Hematopoietic multipotent progenitor cell treated with erythropoietin and hydrocortisone succinate and interleukin-3 and kit ligand, for 6 days (in vitro differentiated cells): Measurements from ENCODE around the gene PCDHGC5.
A peak's percentile ranks its signal among the peaks of the same experiment; 100 is the strongest.

ENCODE experiments used
- DNase-seq: peaks from one replicate; pipeline ENCODE4 v3.0.0-alpha.2; 2015

PCDHGC5 gene

DNA sequence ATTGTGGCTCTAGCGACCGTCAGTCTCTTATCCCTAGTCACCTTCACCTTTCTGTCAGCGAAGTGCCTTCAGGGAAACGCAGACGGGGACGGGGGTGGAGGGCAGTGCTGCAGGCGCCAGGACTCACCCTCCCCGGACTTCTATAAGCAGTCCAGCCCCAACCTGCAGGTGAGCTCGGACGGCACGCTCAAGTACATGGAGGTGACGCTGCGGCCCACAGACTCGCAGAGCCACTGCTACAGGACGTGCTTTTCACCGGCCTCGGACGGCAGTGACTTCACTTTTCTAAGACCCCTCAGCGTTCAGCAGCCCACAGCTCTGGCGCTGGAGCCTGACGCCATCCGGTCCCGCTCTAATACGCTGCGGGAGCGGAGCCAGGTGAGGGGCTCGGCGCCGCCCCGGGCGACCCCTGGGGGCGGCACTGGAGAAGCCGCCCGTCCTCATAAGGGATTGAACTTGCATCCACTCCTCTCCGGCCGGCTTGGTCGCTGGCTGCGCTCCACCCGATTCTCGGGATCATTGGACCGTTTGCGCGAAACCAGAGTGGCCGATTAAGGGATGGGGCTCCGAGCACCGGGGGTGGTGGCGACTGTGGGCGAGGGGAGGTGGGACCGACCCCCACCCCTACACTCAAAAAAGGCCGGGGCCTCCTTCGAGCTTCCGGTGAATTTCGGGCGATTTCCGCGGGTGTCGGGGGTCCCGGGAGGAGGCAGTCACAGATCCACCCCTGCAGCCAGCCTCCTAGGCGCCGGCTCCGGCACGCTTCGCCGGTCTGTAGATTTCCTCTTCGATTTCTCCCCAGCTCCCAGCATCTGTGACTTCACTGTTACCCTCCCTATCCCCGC lies 2.7 kb downstream of the PCDHGC5 start:
- no peak for DNase-seq

DNA sequence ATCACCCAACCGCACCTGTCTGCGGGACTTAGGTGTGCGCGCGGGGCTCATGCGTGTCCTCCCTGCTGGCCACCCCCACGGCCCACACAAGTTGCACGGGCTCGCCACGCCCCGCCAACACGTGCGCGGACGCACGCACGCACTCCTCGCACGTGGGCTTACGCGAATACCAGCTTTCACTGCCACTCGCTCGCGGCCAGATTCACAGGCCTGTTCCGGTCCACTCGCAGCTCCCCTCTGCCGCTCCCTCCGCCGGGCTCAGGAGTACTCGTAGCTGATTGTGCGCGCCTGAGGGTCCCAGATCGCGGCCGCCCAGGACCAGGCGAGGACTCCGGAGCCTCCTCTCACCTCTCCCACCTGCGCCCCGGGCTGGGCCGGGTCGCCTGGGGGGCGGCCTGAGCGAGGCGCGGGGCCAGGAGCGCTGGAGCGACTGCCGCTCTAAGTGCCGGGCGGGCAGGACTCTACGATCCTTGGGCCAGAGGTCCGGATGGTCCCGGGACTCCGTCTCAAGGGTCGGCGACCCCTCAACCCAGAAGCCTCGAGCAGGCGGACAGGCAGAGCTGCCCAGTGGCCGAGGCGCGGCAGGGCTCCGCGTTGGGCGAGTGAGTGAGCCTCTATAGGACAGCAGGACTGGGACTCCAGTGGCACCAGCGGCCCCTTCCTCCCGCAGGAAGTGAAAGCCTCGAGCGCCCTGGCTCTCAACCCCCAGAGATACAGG lies 3.4 kb downstream of the PCDHGC5 start:
- DNase-seq: no peak

GRCh38 chr5:141493500-141494422 lies 4.9 kb downstream of the PCDHGC5 start:
- DNase-seq: no peak

DNA sequence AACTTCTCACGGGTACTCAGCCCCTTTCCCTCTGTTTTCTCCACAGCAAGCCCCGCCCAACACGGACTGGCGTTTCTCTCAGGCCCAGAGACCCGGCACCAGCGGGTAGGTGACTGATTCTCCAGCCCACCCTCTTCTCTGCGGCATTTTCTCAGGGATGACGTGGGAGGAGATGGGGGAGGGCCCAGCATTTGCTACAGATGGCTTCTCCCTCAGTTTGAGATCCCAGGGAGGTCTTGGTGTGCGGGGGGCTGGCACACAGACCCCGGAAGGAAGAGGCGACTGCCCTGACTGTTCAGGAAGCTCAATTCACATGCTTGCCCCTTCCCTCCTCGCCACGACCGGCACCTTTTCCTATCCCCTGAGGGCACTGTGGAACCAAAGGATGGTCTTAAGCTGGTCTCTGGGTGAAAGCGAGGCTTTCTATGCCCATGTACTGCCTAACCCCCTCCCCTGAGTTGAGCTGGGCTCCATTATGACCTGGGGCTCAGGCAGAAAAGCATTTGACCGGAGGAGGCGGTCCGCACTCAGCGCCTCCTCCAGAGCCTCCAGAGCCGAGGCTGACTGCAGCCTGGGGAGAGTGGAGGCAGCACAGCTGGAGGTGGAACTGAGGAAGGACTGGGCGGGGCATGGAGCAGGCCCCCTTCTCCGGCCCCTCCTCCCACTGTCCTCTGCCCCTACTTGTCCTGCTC lies 6.0 kb downstream of the PCDHGC5 start:
- DNase-seq: no peak

DNA sequence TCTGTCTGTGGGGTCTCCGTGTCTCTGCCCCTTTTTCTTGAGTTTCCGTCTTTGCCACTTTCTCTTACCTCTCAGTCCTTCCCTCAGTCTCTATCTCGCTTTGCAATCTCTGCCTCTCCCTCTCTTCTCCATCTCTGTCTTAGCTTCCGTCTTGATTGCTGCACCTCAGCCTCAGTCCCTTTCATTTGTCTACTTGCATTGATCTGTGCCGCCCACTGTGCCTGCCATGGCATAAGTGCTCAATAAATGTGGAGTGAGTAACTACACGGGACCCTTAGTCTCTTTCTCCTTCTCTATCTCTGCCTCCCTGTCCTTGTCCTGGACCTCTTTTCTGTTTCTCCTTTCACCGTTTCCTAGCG lies 6.6 kb downstream of the PCDHGC5 start:
- DNase-seq: no peak

- no peak for DNase-seq
Observed at GRCh38 chr5:141496038-141496437, 7.2 kb downstream of the PCDHGC5 start.

- DNase-seq: no peak
Observed at GRCh38 chr5:141501761-141502160, 12.9 kb downstream of the PCDHGC5 start.

- DNase-seq: no peak
Observed at GRCh38 chr5:141503681-141504080, 14.8 kb downstream of the PCDHGC5 start.

DNA sequence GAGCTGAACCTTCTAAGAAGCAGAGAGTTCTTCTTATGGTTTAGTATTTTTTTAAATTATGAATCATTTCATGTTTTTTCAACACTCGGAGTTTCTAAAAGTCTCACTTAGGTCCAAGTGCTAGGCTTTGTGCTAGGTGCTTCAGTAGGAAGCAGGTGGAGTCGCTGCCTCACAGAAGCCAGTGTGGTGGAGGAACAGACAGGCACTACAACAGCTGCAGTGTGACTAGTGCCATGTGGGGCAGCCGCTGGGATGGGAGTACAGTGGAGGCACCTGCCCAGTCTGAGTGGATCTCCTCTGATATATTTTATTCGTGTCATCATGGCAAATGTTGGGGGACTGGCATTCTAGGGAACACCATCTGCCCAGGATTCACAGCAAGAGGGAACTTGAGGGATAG lies 15.3 kb downstream of the PCDHGC5 start:
- no peak for DNase-seq

DNA sequence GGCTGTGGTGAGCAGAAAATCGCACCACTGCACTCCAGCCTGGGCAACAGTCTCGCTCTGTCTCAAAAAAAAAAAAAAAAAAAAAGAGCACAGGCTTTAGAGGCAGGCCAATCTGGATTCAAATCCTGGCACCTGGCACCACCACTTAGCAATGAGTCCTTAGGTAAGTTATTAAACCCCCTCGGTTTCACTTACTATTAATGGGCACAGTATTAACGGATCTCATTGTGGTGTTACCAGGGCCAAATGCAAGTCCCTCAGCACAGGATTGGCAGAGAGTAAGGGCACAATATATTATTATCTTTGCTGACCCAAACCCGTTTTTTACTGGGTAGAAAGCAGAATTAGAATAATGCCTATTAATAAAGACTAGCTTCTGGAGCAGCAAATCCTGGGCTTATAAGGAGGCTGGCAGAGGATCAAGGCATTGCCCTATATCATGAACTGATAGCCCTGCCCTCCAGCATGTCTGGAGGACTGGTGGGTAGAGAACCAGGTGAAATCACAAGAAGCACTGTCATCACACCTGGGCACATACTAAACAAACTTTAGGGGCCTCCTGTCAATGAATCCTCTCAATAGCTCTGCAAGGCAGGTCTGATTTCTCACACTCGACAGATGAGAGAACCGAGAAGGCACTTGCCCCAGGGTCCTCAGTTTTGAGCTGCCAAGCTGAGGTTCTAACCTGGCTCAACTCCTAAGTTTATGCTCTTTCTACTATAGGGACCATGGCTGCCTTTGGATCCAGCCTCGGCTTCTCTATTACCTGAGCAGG lies 17.7 kb downstream of the PCDHGC5 start:
- no peak for DNase-seq

DNA sequence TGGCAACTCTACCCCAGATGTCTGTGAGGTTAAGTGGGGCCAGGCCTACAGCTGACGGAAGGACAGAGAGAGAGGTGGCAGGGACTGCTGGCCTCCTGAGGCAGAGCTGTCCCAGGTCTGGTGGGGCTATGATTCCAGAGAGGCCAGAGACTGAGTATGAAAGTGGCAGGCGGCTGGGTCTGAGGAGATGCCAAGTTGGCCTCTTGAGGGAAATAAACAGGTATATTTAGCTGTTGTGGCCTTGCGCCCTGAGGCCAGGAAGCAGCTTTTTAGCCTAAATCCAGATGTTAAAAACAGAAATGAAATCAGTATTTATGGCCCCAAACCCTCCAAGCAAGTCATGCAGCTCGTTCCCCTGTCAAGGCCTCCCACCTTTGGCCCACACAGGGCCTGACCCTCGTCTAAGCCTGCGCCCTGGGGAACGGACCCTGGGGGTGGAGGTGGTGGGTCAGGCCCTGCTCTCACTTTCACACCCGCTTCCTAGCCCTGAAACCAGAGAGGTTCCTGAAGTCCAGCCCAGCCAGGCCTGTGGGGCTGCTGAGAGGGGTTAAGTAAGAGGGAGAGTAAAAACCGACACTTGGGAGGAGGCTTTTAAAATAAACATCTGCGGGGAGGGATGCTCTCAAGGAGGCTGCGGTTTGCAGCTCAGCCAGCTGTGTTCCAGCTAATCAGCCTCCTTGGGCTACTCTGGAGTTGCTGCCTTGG lies 18.7 kb downstream of the PCDHGC5 start:
- no peak for DNase-seq

- DNase-seq: no peak
Observed at GRCh38 chr5:141508440-141508797, 19.5 kb downstream of the PCDHGC5 start.

GRCh38 chr5:141508798-141509611 lies 20.1 kb downstream of the PCDHGC5 start:
- DNase-seq: no peak

- DNase-seq: no peak
Observed at GRCh38 chr5:141510160-141510559, 21.3 kb downstream of the PCDHGC5 start.

DNA sequence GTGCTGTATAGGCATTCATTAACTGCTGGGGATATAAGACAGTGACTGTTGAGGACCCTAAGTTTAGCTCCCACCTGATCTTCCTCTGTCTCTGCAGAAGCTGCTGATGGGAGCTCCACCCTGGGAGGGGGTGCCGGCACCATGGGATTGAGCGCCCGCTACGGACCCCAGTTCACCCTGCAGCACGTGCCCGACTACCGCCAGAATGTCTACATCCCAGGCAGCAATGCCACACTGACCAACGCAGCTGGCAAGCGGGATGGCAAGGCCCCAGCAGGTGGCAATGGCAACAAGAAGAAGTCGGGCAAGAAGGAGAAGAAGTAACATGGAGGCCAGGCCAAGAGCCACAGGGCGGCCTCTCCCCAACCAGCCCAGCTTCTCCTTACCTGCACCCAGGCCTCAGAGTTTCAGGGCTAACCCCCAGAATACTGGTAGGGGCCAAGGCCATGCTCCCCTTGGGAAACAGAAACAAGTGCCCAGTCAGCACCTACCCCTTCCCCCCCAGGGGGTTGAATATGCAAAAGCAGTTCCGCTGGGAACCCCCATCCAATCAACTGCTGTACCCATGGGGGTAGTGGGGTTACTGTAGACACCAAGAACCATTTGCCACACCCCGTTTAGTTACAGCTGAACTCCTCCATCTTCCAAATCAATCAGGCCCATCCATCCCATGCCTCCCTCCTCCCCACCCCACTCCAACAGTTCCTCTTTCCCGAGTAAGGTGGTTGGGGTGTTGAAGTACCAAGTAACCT lies 22.1 kb downstream of the PCDHGC5 start:
- DNase-seq: no peak

- DNase-seq: peak; percentile 20
Observed at GRCh38 chr5:141511771-141512325, 23.0 kb downstream of the PCDHGC5 start.

GRCh38 chr5:141512390-141512910 lies 23.6 kb downstream of the PCDHGC5 start:
- DNase-seq: peak; percentile 88

- DNase-seq: peak; percentile 54
Observed at GRCh38 chr5:141512911-141513626, 24.2 kb downstream of the PCDHGC5 start.
